OCI-LY7 (cell line): Measurements from ENCODE around the gene SPATA33.

Experiments used
- EZH2phosphoT487 ChIP-seq: fragments of 200-600 bp; sonication (generic); IDR thresholded peaks from 2 replicates; pipeline ENCODE4 v1.6.1; 2018; ENCODE audit warnings: low read depth, borderline replicate concordance, mild to moderate bottlenecking, mixed run types, antibody characterized with exemption, low read length, moderate library complexity, mixed read lengths
- TF ChIP-seq, protein P1 (sequence below): fragments of 200-600 bp; sonication (generic); conservative IDR thresholded peaks from 2 replicates; pipeline ENCODE4 v1.5.1; 2014; ENCODE audit warnings: mild to moderate bottlenecking, antibody characterized with exemption, low read length, moderate library complexity, mixed read lengths

DNA sequence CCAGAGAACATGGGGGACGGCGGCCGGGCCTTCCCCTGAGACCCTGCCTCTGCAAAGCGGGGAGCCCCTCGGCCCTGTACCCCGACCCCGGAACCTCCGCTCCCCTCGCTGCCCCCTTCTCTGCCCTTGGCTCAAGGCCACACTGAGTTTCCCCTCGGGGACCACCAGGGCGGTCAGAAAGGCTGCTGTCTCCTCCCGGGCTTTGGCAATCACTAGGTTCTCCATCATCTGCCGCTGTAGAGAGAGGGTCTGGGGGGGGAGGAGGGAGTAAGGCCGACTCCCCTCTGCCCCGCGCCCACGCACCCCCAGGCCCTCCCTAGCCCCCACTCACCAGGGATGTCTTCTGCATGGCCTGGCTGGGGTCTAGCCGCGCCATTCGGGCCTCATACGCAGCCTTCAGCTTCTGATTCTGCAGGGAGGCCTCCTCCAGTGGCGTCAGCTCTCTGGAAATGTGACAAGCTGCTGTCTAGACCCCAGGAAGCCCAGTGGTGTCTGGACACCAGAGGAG, 54.7 kb downstream of the SPATA33 start:
- TF ChIP-seq EZH2phosphoT487 = no peak
- TF ChIP-seq, protein P1, sequence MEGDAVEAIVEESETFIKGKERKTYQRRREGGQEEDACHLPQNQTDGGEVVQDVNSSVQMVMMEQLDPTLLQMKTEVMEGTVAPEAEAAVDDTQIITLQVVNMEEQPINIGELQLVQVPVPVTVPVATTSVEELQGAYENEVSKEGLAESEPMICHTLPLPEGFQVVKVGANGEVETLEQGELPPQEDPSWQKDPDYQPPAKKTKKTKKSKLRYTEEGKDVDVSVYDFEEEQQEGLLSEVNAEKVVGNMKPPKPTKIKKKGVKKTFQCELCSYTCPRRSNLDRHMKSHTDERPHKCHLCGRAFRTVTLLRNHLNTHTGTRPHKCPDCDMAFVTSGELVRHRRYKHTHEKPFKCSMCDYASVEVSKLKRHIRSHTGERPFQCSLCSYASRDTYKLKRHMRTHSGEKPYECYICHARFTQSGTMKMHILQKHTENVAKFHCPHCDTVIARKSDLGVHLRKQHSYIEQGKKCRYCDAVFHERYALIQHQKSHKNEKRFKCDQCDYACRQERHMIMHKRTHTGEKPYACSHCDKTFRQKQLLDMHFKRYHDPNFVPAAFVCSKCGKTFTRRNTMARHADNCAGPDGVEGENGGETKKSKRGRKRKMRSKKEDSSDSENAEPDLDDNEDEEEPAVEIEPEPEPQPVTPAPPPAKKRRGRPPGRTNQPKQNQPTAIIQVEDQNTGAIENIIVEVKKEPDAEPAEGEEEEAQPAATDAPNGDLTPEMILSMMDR = no peak
